IMR-90 (cell line): ENCODE measurements around the gene TTF1. TPM values are rescaled to one million over a fixed set of nuclear protein-coding genes. Genes with fewer than 3 reads are reported as not detected.

Experiments used
- ATAC-seq: fragments of 200-7000 bp; cut with Tn5 transposase; 2 replicates; pipeline ENCODE4 v1.9.1; 2020; ENCODE audit warnings: low read depth, mild to moderate bottlenecking, moderate library complexity
- BruUV-seq: library from RNA; stranded (reverse); fragments of 400-500 nt; replicated peaks from 2 replicates; lab custom pipeline; 2021; lab: Mats Ljungman, UMichigan
- CTCF ChIA-PET: fragments of 300-600 bp; formaldehyde crosslinking; extraction: SDS; loops from one replicate; lab custom pipeline; 2021; ENCODE audit warnings: antibody characterized with exemption; lab: Yijun Ruan, JAX
- POLR2A ChIA-PET: fragments of 300-600 bp; sonication (Branson Sonifier 250); formaldehyde crosslinking; loops from one replicate; lab custom pipeline; 2022; ENCODE audit warnings: antibody characterized with exemption; ENCODE audit not compliant: unreplicated experiment; lab: Charles Lee
- DNase-seq: peaks from one replicate; pipeline ENCODE4 v3.0.0; 2013
- H2AFZ ChIP-seq: replicated peaks from 2 replicates; pipeline ENCODE3; 2013; ENCODE audit warnings: low read length, mild to moderate bottlenecking; ENCODE audit not compliant: poor library complexity
- H2AK5ac ChIP-seq: 2 replicates; pipeline ENCODE4 v1.6.1; 2013; ENCODE audit warnings: low read depth, low read length, inconsistent platforms
- H2AK9ac ChIP-seq: replicated peaks from 2 replicates; pipeline ENCODE3; 2013; ENCODE audit warnings: mild to moderate bottlenecking, low read depth, low read length, moderate library complexity; ENCODE audit not compliant: poor library complexity
- H2BK120ac ChIP-seq: 2 replicates; pipeline ENCODE4 v1.6.1; 2013; ENCODE audit warnings: low read depth, low read length, inconsistent platforms
- H2BK15ac ChIP-seq: 3 replicates; pipeline ENCODE4 v1.6.1; 2013; ENCODE audit warnings: low read depth, low read length, inconsistent platforms
- H2BK20ac ChIP-seq: 2 replicates; pipeline ENCODE4 v1.6.1; 2013; ENCODE audit warnings: low read depth, mild to moderate bottlenecking, inconsistent platforms, low read length, moderate library complexity
- H2BK5ac ChIP-seq: 2 replicates; pipeline ENCODE4 v1.6.1; 2013; ENCODE audit warnings: mild to moderate bottlenecking, low read depth, low read length, inconsistent platforms; ENCODE audit not compliant: poor library complexity, severe bottlenecking
- H3K14ac ChIP-seq: replicated peaks from 2 replicates; pipeline ENCODE4 v1.6.1; 2013; ENCODE audit warnings: low read depth, low read length, inconsistent platforms
- H3K18ac ChIP-seq: 2 replicates; pipeline ENCODE4 v1.6.1; 2013; ENCODE audit warnings: low read depth, low read length, control low read depth
- H3K23ac ChIP-seq: 2 replicates; pipeline ENCODE4 v1.6.1; 2013; ENCODE audit warnings: low read depth, low read length, inconsistent platforms
- H3K27ac ChIP-seq: 2 replicates; pipeline ENCODE4 v1.5.1; 2013; ENCODE audit warnings: mild to moderate bottlenecking, control low read depth, low read length; ENCODE audit not compliant: insufficient read depth
- H3K27me3 ChIP-seq: 2 replicates; pipeline ENCODE4 v1.6.1; 2013; ENCODE audit warnings: low read length; ENCODE audit not compliant: control insufficient read depth, insufficient read depth
- H3K36me3 ChIP-seq: 2 replicates; pipeline ENCODE4 v1.6.1; 2013; ENCODE audit warnings: low read length, mixed read lengths; ENCODE audit not compliant: control insufficient read depth, insufficient read depth
- H3K4ac ChIP-seq: 2 replicates; pipeline ENCODE4 v1.6.1; 2013; ENCODE audit warnings: low read depth, low read length, inconsistent platforms
- H3K4me1 ChIP-seq: 2 replicates; pipeline ENCODE4 v1.6.1; 2013; ENCODE audit warnings: low read length, mixed read lengths; ENCODE audit not compliant: control insufficient read depth, insufficient read depth
- H3K4me2 ChIP-seq: 2 replicates; pipeline ENCODE4 v1.6.1; 2013; ENCODE audit warnings: low read depth, mild to moderate bottlenecking, control low read depth, low read length, moderate library complexity
- H3K4me3 ChIP-seq: 2 replicates; pipeline ENCODE4 v1.5.1; 2013; ENCODE audit warnings: low read depth, mild to moderate bottlenecking, control low read depth, low read length, moderate library complexity; ENCODE audit not compliant: insufficient read depth
- H3K56ac ChIP-seq: 2 replicates; pipeline ENCODE4 v1.6.1; 2013; ENCODE audit warnings: low read length, inconsistent platforms; ENCODE audit not compliant: insufficient read depth; ENCODE audit errors: extremely low read depth
- H3K79me1 ChIP-seq, 2 experiments: 2 replicates each; pipeline ENCODE4 v1.6.1; 2013; ENCODE audit warnings: low read length in 2 of 2, inconsistent platforms in 1 of 2, low read depth in 1 of 2
- H3K9ac ChIP-seq: 2 replicates; pipeline ENCODE4 v1.6.1; 2013; ENCODE audit warnings: low read depth, low read length, control low read depth
- H3K9me1 ChIP-seq: 2 replicates; pipeline ENCODE4 v1.6.1; 2013; ENCODE audit warnings: low read length, inconsistent platforms; ENCODE audit not compliant: insufficient read depth
- H3K9me3 ChIP-seq: 2 replicates; pipeline ENCODE4 v1.6.1; 2013; ENCODE audit warnings: low read length; ENCODE audit not compliant: control insufficient read depth, insufficient read depth
- H4K20me1 ChIP-seq: 2 replicates; pipeline ENCODE4 v1.6.1; 2013; ENCODE audit warnings: low read length, inconsistent platforms; ENCODE audit not compliant: insufficient read depth
- H4K5ac ChIP-seq: 2 replicates; pipeline ENCODE4 v1.6.1; 2013; ENCODE audit warnings: mild to moderate bottlenecking, low read depth, low read length, control low read depth
- H4K8ac ChIP-seq, 2 experiments: 2 replicates each; pipeline ENCODE4 v1.6.1; 2013; ENCODE audit warnings: low read depth in 2 of 2, low read length in 2 of 2, control low read depth in 1 of 2, inconsistent platforms in 1 of 2
- H4K91ac ChIP-seq: 2 replicates; pipeline ENCODE4 v1.6.1; 2013; ENCODE audit warnings: low read depth, low read length, inconsistent platforms; ENCODE audit not compliant: insufficient read depth
- BHLHE40 ChIP-seq: fragments of 150-350 bp; IDR thresholded peaks from 2 replicates; pipeline ENCODE4 v1.6.1; 2016; ENCODE audit warnings: mild to moderate bottlenecking, low read depth, low read length
- CHD1 ChIP-seq: IDR thresholded peaks from 2 replicates; pipeline ENCODE4 v1.6.1; 2012; ENCODE audit warnings: low read depth, low read length, improper control_type of control experiment
- MAZ ChIP-seq: IDR thresholded peaks from 2 replicates; pipeline ENCODE4 v1.6.1; 2012; ENCODE audit warnings: low read depth, mild to moderate bottlenecking, low read length, improper control_type of control experiment, moderate library complexity, borderline replicate concordance
- MXI1 ChIP-seq: IDR thresholded peaks from 2 replicates; pipeline ENCODE4 v1.6.1; 2012; ENCODE audit warnings: low read depth, mild to moderate bottlenecking, low read length, moderate library complexity, borderline replicate concordance
- RAD21 ChIP-seq: IDR thresholded peaks from 2 replicates; pipeline ENCODE4 v1.6.1; 2012; ENCODE audit warnings: low read length, improper control_type of control experiment
- RFX5 ChIP-seq: IDR thresholded peaks from 2 replicates; pipeline ENCODE4 v1.8.0; 2012; ENCODE audit warnings: low read depth, mild to moderate bottlenecking, low read length, moderate library complexity
- whole genome bisulfite sequencing, 2 experiments: methylation state at CpG; one replicate each; pipeline versions ENCODE4 v1.1.5 to v1.1.7; 2013; ENCODE audit warnings: missing lambda C conversion rate in 2 of 2; ENCODE audit not compliant: insufficient read length in 1 of 2; ENCODE audit errors: extremely low coverage in 2 of 2; 5-methylcytosine and 5-hydroxymethylcytosine counted together
- dilution Hi-C: fragments of 300-500 bp; cut with HindIII; formaldehyde crosslinking; loops from one replicate; pipeline ENCODE4 v1.14.3; 2018; ENCODE audit warnings: low sequenced_read_pairs; ENCODE audit not compliant: unreplicated experiment
- in situ Hi-C: fragments of 300-500 bp; cut with MboI; formaldehyde crosslinking; loops from 3 replicates; pipeline ENCODE4 v1.14.3; 2019; ENCODE audit warnings: low sequenced_read_pairs, inconsistent platforms, mixed read lengths
- intact Hi-C: fragments of 100-400 bp; cut with micrococcal nuclease; formaldehyde crosslinking; loops from 2 replicates; pipeline ENCODE4 v1.10.0; 2022
- polyA plus RNA-seq, 3 experiments: library from polyadenylated mRNA; depleted of rRNA; stranded (reverse); fragments of >200 nt; gene quantifications; 2 replicates each; pipeline ENCODE4 v1.2.3, GENCODE V29; 2012; ENCODE audit warnings: low replicate concordance in 1 of 3
- total RNA-seq: library from RNA; depleted of rRNA; stranded (reverse); fragments of >200 nt; gene quantifications from 2 replicates; pipeline ENCODE4 v1.2.3, GENCODE V29; 2012

The TTF1 gene
- total and polyA plus RNA-seq, 2 of the 4 experiments (the other 2 are of a cell fraction): 6.5 to 12.0 TPM

DNA sequence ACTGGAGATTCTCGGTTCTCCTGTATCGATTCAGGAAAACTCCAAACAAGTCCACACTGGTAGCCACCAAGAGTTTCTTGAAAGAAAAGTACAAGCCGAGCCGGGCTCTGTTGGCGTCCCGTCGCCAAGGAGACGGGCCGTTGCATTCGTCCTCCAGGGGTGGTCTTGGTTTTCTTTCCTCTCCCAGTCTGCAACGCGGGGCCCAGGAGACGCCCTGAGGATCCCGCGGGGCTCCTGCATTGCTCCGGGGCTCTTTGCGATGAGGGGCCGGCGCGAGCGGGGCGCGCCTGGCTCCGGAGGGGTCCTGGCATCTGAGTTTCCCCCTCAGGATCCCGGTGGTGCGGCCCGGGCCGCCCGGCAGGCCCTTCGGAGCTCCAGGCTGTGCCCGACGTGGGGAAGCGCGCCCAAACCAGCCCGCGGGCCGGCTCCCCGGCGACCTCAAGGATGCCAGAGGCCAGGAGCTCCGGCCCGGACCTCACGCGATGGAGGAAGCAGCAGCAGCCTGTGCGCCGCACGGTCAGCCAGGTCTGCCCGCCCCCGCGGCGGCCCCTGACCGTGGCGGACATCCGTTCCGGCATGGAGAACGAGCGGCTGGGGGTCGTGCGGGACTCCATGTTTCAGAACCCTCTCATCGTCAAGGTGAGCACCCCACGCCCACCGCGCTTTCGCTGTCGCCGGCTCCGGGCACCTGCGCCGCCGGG is 3.3 kb upstream of the TTF1 start, which contains the start of gene CFAP77:
CFAP77 (plus strand) TSS at position 384 of the 701 bp plus-strand sequence; CDS start at position 445, 61 bp downstream.
- no peak within 1 kb of the TSS for H3K14ac ChIP-seq
- H2BK120ac ChIP-seq: peak within 1 kb of the TSS; percentile 63; the same call in 1 of the 2 replicates
- H3K79me1 ChIP-seq: peaks cover 5 to 9% of the 10 kb centered on the region in 2 experiments; a peak in 3 of 4 replicates
- peak within 1 kb of the TSS; percentile 39 for H2AK9ac ChIP-seq
- in situ Hi-C loops: no loop called here
- 0 out of 4 replicates have a peak within 1 kb of the TSS, but pooled peaks of 1 of the 2 experiments have one; percentile 37 for H4K8ac ChIP-seq
- no peaks in the 10 kb centered on the region for H3K9me3 ChIP-seq
- BruUV-seq: no TSS peak
- H2AK5ac ChIP-seq: no peak within 1 kb of the TSS
- intact Hi-C loops: loop anchor here (10.0 kb wide), 3 partner anchors 95 to 495 kb away; no protein-coding TSS in a partner anchor
- WGBS, 2 experiments: 1% methylated on average over 39 of the region's 69 CpGs; no CpG with 5 or more reads in 1 of the 2 experiments
- no peak within 1 kb of the TSS for H3K18ac ChIP-seq
- no peak within 1 kb of the TSS for H4K91ac ChIP-seq
- H3K9ac ChIP-seq: no peak within 1 kb of the TSS
- peak within 1 kb of the TSS; percentile 45 for H3K23ac ChIP-seq
- ATAC-seq (peak; percentile 89), DNase-seq (peak; percentile 39)
- no peak within 1 kb of the TSS for H4K5ac ChIP-seq
- peaks cover 7% of the 10 kb centered on the region; the same call in 1 of the 2 replicates for H3K9me1 ChIP-seq
- H3K4me1 ChIP-seq: no peaks in the 10 kb centered on the region; the same call in 1 of the 2 replicates
- peak within 1 kb of the TSS; percentile 44 for H3K4me3 ChIP-seq
- dilution Hi-C loops: no loop called here
- no peak within 1 kb of the TSS for H3K4ac ChIP-seq
- no peak within 1 kb of the TSS for H2BK15ac ChIP-seq
- ChIA-PET POLR2A (no interaction called here), CTCF (no interaction called here)
- peak; percentile 96; the same call in 1 of the 2 replicates for TF ChIP-seq CHD1
- no peak for TF ChIP-seq RFX5
- TF ChIP-seq RAD21: no peak
- TF ChIP-seq BHLHE40: peak; percentile 95
- TF ChIP-seq MAZ: no peak
- TF ChIP-seq MXI1: peak; percentile 23; the same call in 1 of the 2 replicates
- H3K27ac ChIP-seq: no peak within 1 kb of the TSS
- H3K56ac ChIP-seq: no peak within 1 kb of the TSS
- H2BK5ac ChIP-seq: no peak within 1 kb of the TSS
- no peak within 1 kb of the TSS for H2BK20ac ChIP-seq
- H3K4me2 ChIP-seq: peak within 1 kb of the TSS; percentile 74
- no peaks in the 10 kb centered on the region for H3K36me3 ChIP-seq
- peaks cover 32% of the 10 kb centered on the region for H3K27me3 ChIP-seq
- peak within 1 kb of the TSS; percentile 97 for H2AFZ ChIP-seq
- no peaks in the 10 kb centered on the region for H4K20me1 ChIP-seq
